ENCODE measurements around the gene PACS2. TPM values are rescaled to one million over a fixed set of nuclear protein-coding genes. Genes with fewer than 3 reads are reported as not detected.
A peak's percentile ranks its signal among the peaks of the same experiment; 100 is the strongest.

The PACS2 gene
- total RNA-seq, 1 donor from 2014 or later = 22.5 TPM

DNA sequence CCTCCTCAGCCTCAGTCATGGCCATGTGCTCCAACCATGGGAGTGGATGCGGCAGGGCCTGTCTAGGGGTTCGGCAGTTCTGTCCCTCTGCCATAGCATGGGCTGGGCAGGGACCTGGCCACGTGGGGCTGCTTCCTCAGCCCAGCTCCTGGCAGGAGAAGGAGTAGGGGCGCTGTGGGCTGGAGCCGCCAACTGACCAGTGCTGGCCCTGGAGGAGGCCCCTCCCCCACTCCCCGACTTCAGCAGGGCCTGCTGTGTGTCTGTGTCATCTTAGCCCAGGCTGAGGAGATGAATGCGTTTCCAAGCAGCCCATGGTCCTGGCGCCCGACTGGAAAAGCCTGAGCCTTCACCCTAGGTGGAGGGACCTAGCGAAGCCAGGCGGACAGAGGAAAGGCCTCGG is 2.7 kb upstream of the PACS2 start:
- H3K4me3 ChIP-seq = no peak overlapping the region
- H3F3A ChIP-seq (ENCODE audit: low read depth) = peaks cover 20% of the 10 kb centered on the region
- Mint-ChIP-seq H3K27ac (no peak overlapping the region), H3K9me3 (no peaks in the 10 kb centered on the region), H3K4me3 (no peak overlapping the region), H3K27me3 (ENCODE audit: insufficient read depth, low read depth) (peaks cover 7% of the 10 kb centered on the region), H3K36me3 (no peaks in the 10 kb centered on the region), H3K4me1 (peaks cover 22% of the 10 kb centered on the region)
- no peak overlapping the region for H3K4me2 ChIP-seq
- H3K9ac ChIP-seq = no peak overlapping the region
- H3K9me3 ChIP-seq (ENCODE audit: low read depth) = no peaks in the 10 kb centered on the region
- peaks cover 14% of the 10 kb centered on the region for H3K79me2 ChIP-seq (ENCODE audit: low read depth)
- H2AFZ ChIP-seq (replicated peaks) = no peak overlapping the region
- H3K27me3 ChIP-seq = peaks cover 31% of the 10 kb centered on the region
- H3K36me3 ChIP-seq = no peaks in the 10 kb centered on the region
- peak; percentile 56 for DNase-seq (ENCODE audit: low spot score)
- peaks cover 17% of the 10 kb centered on the region for H4K20me1 ChIP-seq (ENCODE audit: low read depth)
- no peaks in the 10 kb centered on the region for H3K4me1 ChIP-seq
- no peak overlapping the region for H3K27ac ChIP-seq
- TF ChIP-seq EZH2 (IDR thresholded peaks at IDR 0.05) (no peak), EZH2phosphoT487 (IDR thresholded peaks at IDR 0.05) (no peak)
- TF ChIP-seq, protein P1, sequence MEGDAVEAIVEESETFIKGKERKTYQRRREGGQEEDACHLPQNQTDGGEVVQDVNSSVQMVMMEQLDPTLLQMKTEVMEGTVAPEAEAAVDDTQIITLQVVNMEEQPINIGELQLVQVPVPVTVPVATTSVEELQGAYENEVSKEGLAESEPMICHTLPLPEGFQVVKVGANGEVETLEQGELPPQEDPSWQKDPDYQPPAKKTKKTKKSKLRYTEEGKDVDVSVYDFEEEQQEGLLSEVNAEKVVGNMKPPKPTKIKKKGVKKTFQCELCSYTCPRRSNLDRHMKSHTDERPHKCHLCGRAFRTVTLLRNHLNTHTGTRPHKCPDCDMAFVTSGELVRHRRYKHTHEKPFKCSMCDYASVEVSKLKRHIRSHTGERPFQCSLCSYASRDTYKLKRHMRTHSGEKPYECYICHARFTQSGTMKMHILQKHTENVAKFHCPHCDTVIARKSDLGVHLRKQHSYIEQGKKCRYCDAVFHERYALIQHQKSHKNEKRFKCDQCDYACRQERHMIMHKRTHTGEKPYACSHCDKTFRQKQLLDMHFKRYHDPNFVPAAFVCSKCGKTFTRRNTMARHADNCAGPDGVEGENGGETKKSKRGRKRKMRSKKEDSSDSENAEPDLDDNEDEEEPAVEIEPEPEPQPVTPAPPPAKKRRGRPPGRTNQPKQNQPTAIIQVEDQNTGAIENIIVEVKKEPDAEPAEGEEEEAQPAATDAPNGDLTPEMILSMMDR (IDR thresholded peaks at IDR 0.05) = no peak

DNA sequence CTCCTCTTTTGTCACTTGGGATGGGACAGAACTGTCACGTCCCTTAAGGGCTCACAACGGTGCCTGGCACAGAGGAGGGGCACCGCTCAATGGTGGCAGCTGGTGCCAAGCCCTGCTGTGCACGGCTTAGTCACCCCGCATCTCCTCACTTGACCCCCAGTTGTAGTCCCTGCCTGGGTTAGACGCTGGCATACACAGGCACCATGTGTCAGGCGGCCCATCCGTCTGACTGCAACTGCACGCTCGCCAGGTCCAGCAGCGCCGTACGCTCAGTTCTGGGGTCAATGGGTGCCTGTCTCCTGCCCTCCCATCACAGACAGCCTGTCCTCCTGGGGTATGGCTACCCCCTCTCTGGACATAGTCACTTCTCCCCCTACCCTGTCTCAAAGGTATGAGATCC is 1.6 kb upstream of the PACS2 start:
- H3K27me3 ChIP-seq = peaks cover 31% of the 10 kb centered on the region
- H3K79me2 ChIP-seq (ENCODE audit: low read depth) = peaks cover 23% of the 10 kb centered on the region
- Mint-ChIP-seq H3K9me3 (no peaks in the 10 kb centered on the region), H3K4me3 (peak overlapping the region; percentile 92), H3K27me3 (ENCODE audit: insufficient read depth, low read depth) (peaks cover 5% of the 10 kb centered on the region), H3K27ac (no peak overlapping the region), H3K36me3 (no peaks in the 10 kb centered on the region), H3K4me1 (peaks cover 26% of the 10 kb centered on the region)
- H3F3A ChIP-seq (ENCODE audit: low read depth) = peaks cover 20% of the 10 kb centered on the region
- H3K9me3 ChIP-seq (ENCODE audit: low read depth) = no peaks in the 10 kb centered on the region
- no peak overlapping the region for H3K9ac ChIP-seq
- H3K4me1 ChIP-seq = no peaks in the 10 kb centered on the region
- no peak overlapping the region for H3K4me2 ChIP-seq
- no peaks in the 10 kb centered on the region for H3K36me3 ChIP-seq
- DNase-seq (ENCODE audit: low spot score) = no peak
- no peak overlapping the region for H3K27ac ChIP-seq
- no peak for TF ChIP-seq EZH2 (IDR thresholded peaks at IDR 0.05)
- TF ChIP-seq EZH2phosphoT487 (IDR thresholded peaks at IDR 0.05) = no peak
- TF ChIP-seq, protein P1 (IDR thresholded peaks at IDR 0.05) = no peak
- peaks cover 28% of the 10 kb centered on the region for H4K20me1 ChIP-seq (ENCODE audit: low read depth)
- H2AFZ ChIP-seq (replicated peaks) = no peak overlapping the region
- no peak overlapping the region for H3K4me3 ChIP-seq

DNA sequence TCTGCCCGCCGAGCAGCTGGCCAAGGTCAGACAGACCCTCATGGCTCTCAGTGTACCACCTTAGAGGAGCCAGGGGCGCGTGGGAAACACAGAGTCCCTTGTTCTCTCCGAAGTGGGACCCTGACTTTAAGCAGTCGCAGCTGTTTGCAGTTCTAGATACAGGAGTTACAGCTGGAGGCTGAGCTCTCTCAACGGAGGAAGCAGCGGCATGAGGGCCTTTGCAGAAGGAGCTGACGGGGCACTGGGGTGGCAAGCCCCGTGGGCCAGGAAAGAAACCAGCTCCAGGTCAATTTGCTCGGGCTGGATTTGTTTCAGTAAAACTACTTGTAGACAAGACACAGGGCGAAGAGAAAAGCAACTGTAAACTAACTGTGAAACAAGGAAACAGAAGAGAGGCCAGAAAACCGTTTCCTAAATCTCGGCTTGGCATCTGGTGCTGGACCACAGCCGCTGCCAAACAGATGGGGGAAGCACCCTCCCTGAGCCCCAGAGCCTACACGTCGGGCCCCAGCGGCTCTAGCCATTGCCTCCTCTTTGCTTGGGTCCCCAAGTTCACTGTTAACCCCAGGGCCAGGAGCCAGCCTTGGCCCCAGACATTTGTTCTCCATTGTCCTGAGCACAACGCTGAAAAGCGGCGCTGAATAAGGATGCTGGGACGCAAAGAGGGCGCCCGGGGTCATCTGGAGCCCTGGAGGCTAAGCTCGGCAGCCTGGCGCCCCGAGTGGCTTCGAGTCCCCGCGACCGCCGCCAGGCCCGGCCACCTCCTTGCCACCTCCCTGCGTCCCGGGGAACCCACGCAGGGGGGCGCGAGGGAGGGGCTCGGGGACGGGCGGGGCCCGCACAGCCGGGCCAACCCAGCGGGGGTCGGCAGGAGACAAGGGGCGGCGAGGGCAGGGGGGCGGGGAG is 914 bp upstream of the PACS2 start:
- TF ChIP-seq EZH2phosphoT487 (IDR thresholded peaks at IDR 0.05) (no peak), EZH2 (IDR thresholded peaks at IDR 0.05) (no peak)
- TF ChIP-seq, protein P1 (IDR thresholded peaks at IDR 0.05) = no peak
- Histone ChIP-seq H3K36me3 (no peaks in the 10 kb centered on the region), H3K9ac (no peak overlapping the region), H3K9me3 (ENCODE audit: low read depth) (no peaks in the 10 kb centered on the region), H3K4me1 (no peaks in the 10 kb centered on the region), H3F3A (ENCODE audit: low read depth) (peaks cover 20% of the 10 kb centered on the region), H3K79me2 (ENCODE audit: low read depth) (peaks cover 28% of the 10 kb centered on the region), H4K20me1 (ENCODE audit: low read depth) (peaks cover 29% of the 10 kb centered on the region), H3K27ac (no peak overlapping the region), H3K4me3 (peak overlapping the region; percentile 74), H3K27me3 (peaks cover 31% of the 10 kb centered on the region), H2AFZ (replicated peaks) (peak overlapping the region; percentile 86), H3K4me2 (peak overlapping the region; percentile 94)
- Mint-ChIP-seq H3K36me3 (no peaks in the 10 kb centered on the region), H3K4me1 (peaks cover 26% of the 10 kb centered on the region), H3K4me3 (peak overlapping the region; percentile 92), H3K9me3 (no peaks in the 10 kb centered on the region), H3K27me3 (ENCODE audit: insufficient read depth, low read depth) (peaks cover 5% of the 10 kb centered on the region), H3K27ac (peak overlapping the region; percentile 86)
- DNase-seq (ENCODE audit: low spot score) = peak; percentile 74
